Brain microvascular endothelial cell (primary cell): Measurements from ENCODE around the gene GPR4.

Experiments
- DNase-seq: peaks from one replicate; pipeline ENCODE4 v3.0.0-alpha.2; 2020
- H3K27ac ChIP-seq: fragments of 250-450 bp; sonication (Bioruptor Pico); 2 replicates; pipeline ENCODE4 v1.5.1; 2020; ENCODE audit warnings: mild to moderate bottlenecking, moderate library complexity
- H3K27me3 ChIP-seq: fragments of 250-450 bp; sonication (Bioruptor Pico); replicated peaks from 2 replicates; pipeline ENCODE4 v1.5.1; 2020; ENCODE audit warnings: mild to moderate bottlenecking
- H3K36me3 ChIP-seq: fragments of 250-450 bp; sonication (Bioruptor Pico); replicated peaks from 2 replicates; pipeline ENCODE4 v1.5.1; 2020; ENCODE audit warnings: mild to moderate bottlenecking
- H3K4me3 ChIP-seq: 2 replicates; pipeline ENCODE4 v1.5.1; 2011; ENCODE audit warnings: low read depth, mild to moderate bottlenecking, control low read depth, low read length, moderate library complexity
- CTCF ChIP-seq: IDR thresholded peaks from 2 replicates; pipeline ENCODE4 v1.5.1; 2011; ENCODE audit warnings: low read depth, mild to moderate bottlenecking, moderate library complexity, low read length, control low read depth, inconsistent platforms; ENCODE audit errors: missing control alignments
- in situ Hi-C: cut with HindIII; loops from 2 replicates; pipeline ENCODE4 v1.10.0; 2017; ENCODE audit warnings: low sequenced_read_pairs, low pct_ligation_motif_present

GPR4 gene

GRCh38 chr19:45637890-45638667 lies 36.1 kb upstream of the GPR4 start:
- Histone ChIP-seq H3K27ac (no peak overlapping the region), H3K27me3 (no peaks in the 10 kb centered on the region), H3K36me3 (no peaks in the 10 kb centered on the region), H3K4me3 (peak overlapping the region; percentile 75)
- in situ Hi-C loops, result no loop called here
- DNase-seq, result peak; percentile 37
- no peak for TF ChIP-seq CTCF

GRCh38 chr19:45636902-45637301 lies 34.9 kb upstream of the GPR4 start:
- H3K36me3 ChIP-seq, result no peaks in the 10 kb centered on the region
- H3K27ac ChIP-seq, result no peak overlapping the region
- no peak for DNase-seq
- in situ Hi-C loops, result no loop called here
- H3K27me3 ChIP-seq, result no peaks in the 10 kb centered on the region
- no peak overlapping the region for H3K4me3 ChIP-seq
- TF ChIP-seq CTCF, result no peak

- in situ Hi-C loops, result no loop called here
- no peak overlapping the region for H3K27ac ChIP-seq
- TF ChIP-seq CTCF, result no peak
- no peak overlapping the region for H3K4me3 ChIP-seq
- H3K27me3 ChIP-seq, result no peaks in the 10 kb centered on the region
- no peaks in the 10 kb centered on the region for H3K36me3 ChIP-seq
- DNase-seq, result no peak
These were observed 34.3 kb upstream of the GPR4 start for GRCh38 chr19:45636275-45636674.

- TF ChIP-seq CTCF, result no peak
- no peak overlapping the region for H3K4me3 ChIP-seq
- H3K36me3 ChIP-seq, result peaks cover 12% of the 10 kb centered on the region
- H3K27ac ChIP-seq, result no peak overlapping the region
- DNase-seq, result peak; percentile 70
- H3K27me3 ChIP-seq, result no peaks in the 10 kb centered on the region
- in situ Hi-C loops, result no loop called here
These were observed 30.6 kb upstream of the GPR4 start for GRCh38 chr19:45632468-45633196.

GRCh38 chr19:45630463-45630862 lies 28.5 kb upstream of the GPR4 start:
- Histone ChIP-seq H3K27ac (peak overlapping the region; percentile 64), H3K27me3 (no peaks in the 10 kb centered on the region), H3K36me3 (peaks cover 19% of the 10 kb centered on the region), H3K4me3 (no peak overlapping the region)
- in situ Hi-C loops, result no loop called here
- no peak for TF ChIP-seq CTCF
- peak; percentile 83 for DNase-seq
